SK-N-SH treated with all-trans-retinoic acid at 6 μM for 48 hours (cell line): ENCODE results near the gene KMO.

Experiments
- ATAC-seq: fragments of 200-7000 bp; cut with Tn5 transposase; 3 replicates; pipeline ENCODE4 v1.9.1; 2020; ENCODE audit warnings: mild to moderate bottlenecking, moderate library complexity
- ARNTL ChIP-seq: fragments of 450-650 bp; formaldehyde crosslinking; IDR thresholded peaks from 2 replicates; pipeline ENCODE4 v1.5.0; 2020; ENCODE audit warnings: low read depth, mild to moderate bottlenecking, moderate library complexity, borderline replicate concordance
- BACH2 ChIP-seq: fragments of 250-450 bp; sonication (Bioruptor Pico); IDR thresholded peaks from 2 replicates; pipeline ENCODE4 v1.9.0; 2021; ENCODE audit warnings: mild to moderate bottlenecking, borderline replicate concordance
- CSDC2 ChIP-seq: fragments of 250-450 bp; sonication (Bioruptor Pico); IDR thresholded peaks from 2 replicates; pipeline ENCODE4 v1.5.0; 2020; ENCODE audit warnings: mild to moderate bottlenecking, moderate library complexity
- ESRRG ChIP-seq: fragments of 250-450 bp; sonication (Bioruptor Pico); IDR thresholded peaks from 2 replicates; pipeline ENCODE4 v1.6.1; 2021; ENCODE audit warnings: mild to moderate bottlenecking
- GLIS3 ChIP-seq: fragments of 250-450 bp; sonication (Bioruptor Pico); IDR thresholded peaks from 2 replicates; pipeline ENCODE4 v1.5.0; 2020; ENCODE audit warnings: mild to moderate bottlenecking, moderate library complexity
- ISL1 ChIP-seq: fragments of 250-450 bp; sonication (Bioruptor Pico); IDR thresholded peaks from 2 replicates; pipeline ENCODE4 v2.1.2; 2022; ENCODE audit warnings: mild to moderate bottlenecking, moderate library complexity
- OSR1 ChIP-seq: fragments of 250-450 bp; sonication (Bioruptor Pico); IDR thresholded peaks from 2 replicates; pipeline ENCODE4 v1.8.0; 2022; ENCODE audit warnings: moderate library complexity, mild to moderate bottlenecking, inconsistent platforms
- PPARA ChIP-seq: fragments of 250-450 bp; sonication (Bioruptor Pico); IDR thresholded peaks from 2 replicates; pipeline ENCODE4 v1.5.0; 2020; ENCODE audit warnings: mild to moderate bottlenecking, borderline replicate concordance
- RARB ChIP-seq: fragments of 250-450 bp; sonication (Bioruptor Pico); IDR thresholded peaks from 2 replicates; pipeline ENCODE4 v1.8.0; 2021; ENCODE audit warnings: mild to moderate bottlenecking, moderate library complexity
- SNAI2 ChIP-seq: fragments of 250-450 bp; sonication (Bioruptor Pico); IDR thresholded peaks from 2 replicates; pipeline ENCODE4 v1.5.0; 2020; ENCODE audit warnings: mild to moderate bottlenecking, moderate library complexity
- TCF4 ChIP-seq: fragments of 250-450 bp; sonication (Bioruptor Pico); IDR thresholded peaks from 2 replicates; pipeline ENCODE4 v1.8.0; 2021; ENCODE audit warnings: mild to moderate bottlenecking, moderate library complexity, borderline replicate concordance
- TOX ChIP-seq: fragments of 250-450 bp; sonication (Bioruptor Pico); IDR thresholded peaks from 2 replicates; pipeline ENCODE4 v1.8.0; 2021; ENCODE audit warnings: mild to moderate bottlenecking, moderate library complexity, borderline replicate concordance
- ZC3H10 ChIP-seq: fragments of 250-450 bp; sonication (Bioruptor Pico); IDR thresholded peaks from 2 replicates; pipeline ENCODE4 v1.5.1; 2021; ENCODE audit warnings: mild to moderate bottlenecking, moderate library complexity
- ZFP3 ChIP-seq: fragments of 250-450 bp; sonication (Bioruptor Pico); IDR thresholded peaks from 2 replicates; pipeline ENCODE4 v1.5.0; 2020; ENCODE audit warnings: mild to moderate bottlenecking, moderate library complexity
- ZNF565 ChIP-seq: fragments of 450-650 bp; formaldehyde crosslinking; conservative IDR thresholded peaks from 2 replicates; pipeline ENCODE4 v1.5.0; 2020; ENCODE audit warnings: low read depth, mild to moderate bottlenecking, moderate library complexity
- ZNF70 ChIP-seq: fragments of 450-650 bp; formaldehyde crosslinking; IDR thresholded peaks from 2 replicates; pipeline ENCODE4 v1.5.0; 2020; ENCODE audit warnings: mild to moderate bottlenecking, moderate library complexity
- ZNF8 ChIP-seq: fragments of 450-650 bp; formaldehyde crosslinking; IDR thresholded peaks from 2 replicates; pipeline ENCODE4 v1.5.0; 2020; ENCODE audit warnings: mild to moderate bottlenecking, moderate library complexity
- TF ChIP-seq, protein P1 (sequence below): fragments of 250-450 bp; sonication (Bioruptor Pico); IDR thresholded peaks from 2 replicates; pipeline ENCODE4 v1.5.1; 2021; ENCODE audit warnings: mild to moderate bottlenecking, moderate library complexity
- TF ChIP-seq, protein P2 (sequence below): fragments of 250-450 bp; sonication (Bioruptor Pico); IDR thresholded peaks from 2 replicates; pipeline ENCODE4 v1.8.0; 2020; ENCODE audit warnings: mild to moderate bottlenecking, moderate library complexity, borderline replicate concordance
- TF ChIP-seq, protein P3 (sequence below): fragments of 250-450 bp; sonication (Bioruptor Pico); IDR thresholded peaks from 2 replicates; pipeline ENCODE4 v1.5.0; 2020; ENCODE audit warnings: mild to moderate bottlenecking, moderate library complexity
- TF ChIP-seq, protein P4 (sequence below): fragments of 250-450 bp; sonication (Bioruptor Pico); IDR thresholded peaks from 2 replicates; pipeline ENCODE4 v1.5.1; 2020; ENCODE audit warnings: low read depth, mild to moderate bottlenecking, moderate library complexity

KMO gene

DNA sequence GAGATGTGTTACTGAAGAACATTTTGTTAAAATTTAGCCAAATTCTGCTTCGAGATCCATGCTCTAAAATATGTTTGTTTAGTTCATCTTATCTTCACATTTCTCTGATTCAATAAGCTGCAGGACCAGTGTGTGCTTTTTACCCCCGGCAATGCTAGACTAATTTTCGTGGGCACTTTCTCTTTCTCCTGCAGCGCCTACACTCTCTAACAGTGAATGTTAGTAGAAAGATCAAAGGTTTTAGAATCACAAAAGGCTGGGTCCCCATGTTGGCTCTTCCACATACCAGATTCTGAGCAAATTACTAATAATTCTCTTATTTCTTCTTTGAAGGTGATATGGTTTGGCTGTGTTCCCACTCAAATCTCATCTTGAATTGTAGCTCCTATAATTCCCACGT is 99.5 kb downstream of the KMO start:
- no peak for ATAC-seq
- TF ChIP-seq, protein P1, sequence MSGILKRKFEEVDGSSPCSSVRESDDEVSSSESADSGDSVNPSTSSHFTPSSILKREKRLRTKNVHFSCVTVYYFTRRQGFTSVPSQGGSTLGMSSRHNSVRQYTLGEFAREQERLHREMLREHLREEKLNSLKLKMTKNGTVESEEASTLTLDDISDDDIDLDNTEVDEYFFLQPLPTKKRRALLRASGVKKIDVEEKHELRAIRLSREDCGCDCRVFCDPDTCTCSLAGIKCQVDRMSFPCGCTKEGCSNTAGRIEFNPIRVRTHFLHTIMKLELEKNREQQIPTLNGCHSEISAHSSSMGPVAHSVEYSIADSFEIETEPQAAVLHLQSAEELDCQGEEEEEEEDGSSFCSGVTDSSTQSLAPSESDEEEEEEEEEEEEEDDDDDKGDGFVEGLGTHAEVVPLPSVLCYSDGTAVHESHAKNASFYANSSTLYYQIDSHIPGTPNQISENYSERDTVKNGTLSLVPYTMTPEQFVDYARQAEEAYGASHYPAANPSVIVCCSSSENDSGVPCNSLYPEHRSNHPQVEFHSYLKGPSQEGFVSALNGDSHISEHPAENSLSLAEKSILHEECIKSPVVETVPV (CRISPR knock-in tag): no peak
- no peak for TF ChIP-seq GLIS3 (CRISPR knock-in tag)
- TF ChIP-seq RARB: no peak
- TF ChIP-seq, protein P2, sequence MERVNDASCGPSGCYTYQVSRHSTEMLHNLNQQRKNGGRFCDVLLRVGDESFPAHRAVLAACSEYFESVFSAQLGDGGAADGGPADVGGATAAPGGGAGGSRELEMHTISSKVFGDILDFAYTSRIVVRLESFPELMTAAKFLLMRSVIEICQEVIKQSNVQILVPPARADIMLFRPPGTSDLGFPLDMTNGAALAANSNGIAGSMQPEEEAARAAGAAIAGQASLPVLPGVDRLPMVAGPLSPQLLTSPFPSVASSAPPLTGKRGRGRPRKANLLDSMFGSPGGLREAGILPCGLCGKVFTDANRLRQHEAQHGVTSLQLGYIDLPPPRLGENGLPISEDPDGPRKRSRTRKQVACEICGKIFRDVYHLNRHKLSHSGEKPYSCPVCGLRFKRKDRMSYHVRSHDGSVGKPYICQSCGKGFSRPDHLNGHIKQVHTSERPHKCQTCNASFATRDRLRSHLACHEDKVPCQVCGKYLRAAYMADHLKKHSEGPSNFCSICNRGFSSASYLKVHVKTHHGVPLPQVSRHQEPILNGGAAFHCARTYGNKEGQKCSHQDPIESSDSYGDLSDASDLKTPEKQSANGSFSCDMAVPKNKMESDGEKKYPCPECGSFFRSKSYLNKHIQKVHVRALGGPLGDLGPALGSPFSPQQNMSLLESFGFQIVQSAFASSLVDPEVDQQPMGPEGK: no peak

DNA sequence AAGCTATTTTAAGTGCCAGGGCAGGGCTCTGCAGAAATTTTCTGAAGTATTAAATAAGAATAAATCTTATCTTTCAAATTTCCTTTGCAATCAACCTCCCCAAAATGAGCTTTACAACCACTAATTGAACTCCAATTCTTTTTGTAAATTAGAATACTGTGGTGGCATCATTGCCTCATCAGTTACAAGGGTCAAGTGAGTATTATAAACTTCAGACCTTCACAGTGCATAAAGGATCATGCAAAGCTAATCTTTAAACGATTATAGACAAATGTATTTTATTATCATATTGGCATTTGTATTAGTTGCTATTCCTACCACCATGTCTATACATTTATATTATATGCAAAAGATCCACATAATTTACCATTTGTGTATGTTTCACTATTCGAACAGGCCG is 100.8 kb downstream of the KMO start:
- ATAC-seq: no peak

DNA sequence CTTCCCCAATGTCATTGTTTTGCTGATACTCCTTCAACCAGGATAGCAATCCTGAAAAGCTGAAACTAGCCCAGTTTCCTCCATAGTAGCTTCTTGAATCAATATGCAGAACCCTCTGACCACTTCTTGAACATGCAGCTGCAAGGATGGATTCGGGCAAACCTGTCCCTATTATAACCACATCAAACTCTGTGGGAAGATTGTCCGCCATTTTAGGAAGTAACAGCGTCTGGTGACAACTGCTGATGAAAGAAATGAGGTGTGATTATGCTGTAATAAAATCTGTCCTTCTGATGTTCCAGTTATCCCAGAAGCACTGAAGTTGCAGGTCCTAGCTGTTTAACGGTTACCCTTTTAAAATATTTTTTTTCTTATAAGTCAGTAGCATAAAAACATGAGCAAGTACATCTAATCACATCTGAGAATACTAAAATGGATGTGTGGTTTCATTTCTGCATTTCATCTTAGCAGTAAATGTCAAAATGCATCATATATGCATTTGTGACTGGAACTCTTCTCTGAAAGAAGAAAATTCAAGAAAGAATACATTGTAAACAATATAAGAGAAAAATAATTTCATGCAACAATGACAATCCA is 103.5 kb downstream of the KMO start:
- no peak for ATAC-seq
- TF ChIP-seq, protein P3, sequence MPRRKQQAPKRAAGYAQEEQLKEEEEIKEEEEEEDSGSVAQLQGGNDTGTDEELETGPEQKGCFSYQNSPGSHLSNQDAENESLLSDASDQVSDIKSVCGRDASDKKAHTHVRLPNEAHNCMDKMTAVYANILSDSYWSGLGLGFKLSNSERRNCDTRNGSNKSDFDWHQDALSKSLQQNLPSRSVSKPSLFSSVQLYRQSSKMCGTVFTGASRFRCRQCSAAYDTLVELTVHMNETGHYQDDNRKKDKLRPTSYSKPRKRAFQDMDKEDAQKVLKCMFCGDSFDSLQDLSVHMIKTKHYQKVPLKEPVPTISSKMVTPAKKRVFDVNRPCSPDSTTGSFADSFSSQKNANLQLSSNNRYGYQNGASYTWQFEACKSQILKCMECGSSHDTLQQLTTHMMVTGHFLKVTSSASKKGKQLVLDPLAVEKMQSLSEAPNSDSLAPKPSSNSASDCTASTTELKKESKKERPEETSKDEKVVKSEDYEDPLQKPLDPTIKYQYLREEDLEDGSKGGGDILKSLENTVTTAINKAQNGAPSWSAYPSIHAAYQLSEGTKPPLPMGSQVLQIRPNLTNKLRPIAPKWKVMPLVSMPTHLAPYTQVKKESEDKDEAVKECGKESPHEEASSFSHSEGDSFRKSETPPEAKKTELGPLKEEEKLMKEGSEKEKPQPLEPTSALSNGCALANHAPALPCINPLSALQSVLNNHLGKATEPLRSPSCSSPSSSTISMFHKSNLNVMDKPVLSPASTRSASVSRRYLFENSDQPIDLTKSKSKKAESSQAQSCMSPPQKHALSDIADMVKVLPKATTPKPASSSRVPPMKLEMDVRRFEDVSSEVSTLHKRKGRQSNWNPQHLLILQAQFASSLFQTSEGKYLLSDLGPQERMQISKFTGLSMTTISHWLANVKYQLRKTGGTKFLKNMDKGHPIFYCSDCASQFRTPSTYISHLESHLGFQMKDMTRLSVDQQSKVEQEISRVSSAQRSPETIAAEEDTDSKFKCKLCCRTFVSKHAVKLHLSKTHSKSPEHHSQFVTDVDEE (CRISPR knock-in tag): no peak
- TF ChIP-seq BACH2 (CRISPR knock-in tag) (no peak), ZNF70 (CRISPR knock-in tag) (no peak), ZFP3 (no peak), SNAI2 (CRISPR knock-in tag) (no peak), CSDC2 (no peak), ZC3H10 (CRISPR knock-in tag) (no peak), OSR1 (CRISPR knock-in tag) (no peak), TOX (CRISPR knock-in tag) (no peak), ESRRG (CRISPR knock-in tag) (no peak), ZNF565 (no peak), PPARA (CRISPR knock-in tag) (no peak), ARNTL (CRISPR knock-in tag) (no peak)
- TF ChIP-seq, protein P4, sequence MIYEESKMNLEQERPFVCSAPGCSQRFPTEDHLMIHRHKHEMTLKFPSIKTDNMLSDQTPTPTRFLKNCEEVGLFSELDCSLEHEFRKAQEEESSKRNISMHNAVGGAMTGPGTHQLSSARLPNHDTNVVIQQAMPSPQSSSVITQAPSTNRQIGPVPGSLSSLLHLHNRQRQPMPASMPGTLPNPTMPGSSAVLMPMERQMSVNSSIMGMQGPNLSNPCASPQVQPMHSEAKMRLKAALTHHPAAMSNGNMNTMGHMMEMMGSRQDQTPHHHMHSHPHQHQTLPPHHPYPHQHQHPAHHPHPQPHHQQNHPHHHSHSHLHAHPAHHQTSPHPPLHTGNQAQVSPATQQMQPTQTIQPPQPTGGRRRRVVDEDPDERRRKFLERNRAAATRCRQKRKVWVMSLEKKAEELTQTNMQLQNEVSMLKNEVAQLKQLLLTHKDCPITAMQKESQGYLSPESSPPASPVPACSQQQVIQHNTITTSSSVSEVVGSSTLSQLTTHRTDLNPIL: no peak
- TF ChIP-seq, protein P1 (CRISPR knock-in tag): no peak

More for the DNA sequence above, 100.8 kb downstream of the KMO start:
- TF ChIP-seq ZNF8 (CRISPR knock-in tag): no peak
- no peak for TF ChIP-seq RARB
- no peak for TF ChIP-seq ESRRG (CRISPR knock-in tag)
- TF ChIP-seq OSR1 (CRISPR knock-in tag): no peak
- no peak for TF ChIP-seq ZNF70 (CRISPR knock-in tag)
- no peak for TF ChIP-seq ARNTL (CRISPR knock-in tag)
- TF ChIP-seq PPARA (CRISPR knock-in tag): no peak
- TF ChIP-seq, protein P3 (CRISPR knock-in tag): no peak
- TF ChIP-seq SNAI2 (CRISPR knock-in tag): no peak
- no peak for TF ChIP-seq ZC3H10 (CRISPR knock-in tag)
- TF ChIP-seq ISL1: no peak
- no peak for TF ChIP-seq TCF4 (CRISPR knock-in tag)
- TF ChIP-seq, protein P2: no peak
